ENCODE measurements around the gene FOXJ1.

FOXJ1 gene

DNA sequence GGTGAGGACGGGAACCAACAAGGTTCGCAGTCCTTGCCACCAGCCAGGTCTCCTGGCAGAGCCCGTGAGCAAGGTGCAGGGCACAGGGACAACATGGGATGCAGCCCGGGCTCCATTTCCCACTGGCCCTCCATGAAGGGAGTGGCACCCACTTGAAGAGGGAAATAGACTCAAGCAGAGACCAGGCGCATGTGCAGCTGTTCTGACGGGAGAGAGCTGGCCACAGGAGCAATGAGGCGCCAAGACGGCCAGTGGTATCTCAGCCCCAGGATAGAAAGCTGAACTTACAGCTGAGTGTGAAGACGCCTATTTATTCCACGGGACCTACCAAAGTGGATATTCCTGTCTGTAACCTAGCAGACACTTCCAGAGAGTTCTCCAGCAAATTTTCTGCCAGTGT lies 8.2 kb upstream of the FOXJ1 start:
- no peaks in the 10 kb centered on the region for H3K27me3 ChIP-seq (ENCODE audit: low read length)
- H3K4me2 ChIP-seq (ENCODE audit: low read depth, low read length, poor library complexity, severe bottlenecking) = no peak overlapping the region
- no peaks in the 10 kb centered on the region for H3K79me2 ChIP-seq (ENCODE audit: insufficient read depth, low read length)
- H3K9me2 ChIP-seq (replicated peaks; ENCODE audit: insufficient read depth, low read length) = no peaks in the 10 kb centered on the region
- no peaks in the 10 kb centered on the region for H3K9me3 ChIP-seq (ENCODE audit: insufficient read depth, low read length)
- H3F3A ChIP-seq (ENCODE audit: insufficient read depth) = no peaks in the 10 kb centered on the region
- TF ChIP-seq, protein P1, sequence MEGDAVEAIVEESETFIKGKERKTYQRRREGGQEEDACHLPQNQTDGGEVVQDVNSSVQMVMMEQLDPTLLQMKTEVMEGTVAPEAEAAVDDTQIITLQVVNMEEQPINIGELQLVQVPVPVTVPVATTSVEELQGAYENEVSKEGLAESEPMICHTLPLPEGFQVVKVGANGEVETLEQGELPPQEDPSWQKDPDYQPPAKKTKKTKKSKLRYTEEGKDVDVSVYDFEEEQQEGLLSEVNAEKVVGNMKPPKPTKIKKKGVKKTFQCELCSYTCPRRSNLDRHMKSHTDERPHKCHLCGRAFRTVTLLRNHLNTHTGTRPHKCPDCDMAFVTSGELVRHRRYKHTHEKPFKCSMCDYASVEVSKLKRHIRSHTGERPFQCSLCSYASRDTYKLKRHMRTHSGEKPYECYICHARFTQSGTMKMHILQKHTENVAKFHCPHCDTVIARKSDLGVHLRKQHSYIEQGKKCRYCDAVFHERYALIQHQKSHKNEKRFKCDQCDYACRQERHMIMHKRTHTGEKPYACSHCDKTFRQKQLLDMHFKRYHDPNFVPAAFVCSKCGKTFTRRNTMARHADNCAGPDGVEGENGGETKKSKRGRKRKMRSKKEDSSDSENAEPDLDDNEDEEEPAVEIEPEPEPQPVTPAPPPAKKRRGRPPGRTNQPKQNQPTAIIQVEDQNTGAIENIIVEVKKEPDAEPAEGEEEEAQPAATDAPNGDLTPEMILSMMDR (IDR thresholded peaks at IDR 0.05; ENCODE audit: insufficient read depth, low read length, poor library complexity, severe bottlenecking) = no peak
- no peak for TF ChIP-seq EZH2phosphoT487 (conservative IDR thresholded peaks at IDR 0.05; ENCODE audit: low read length)
- H3K36me3 ChIP-seq (ENCODE audit: low read length) = no peaks in the 10 kb centered on the region
- H4K20me1 ChIP-seq (ENCODE audit: low read depth, low read length) = no peaks in the 10 kb centered on the region
- no peak overlapping the region for H3K4me3 ChIP-seq (ENCODE audit: insufficient read depth, low read length, poor library complexity, severe bottlenecking)
- no peak overlapping the region for H3K27ac ChIP-seq (ENCODE audit: low read depth, low read length)
- no peak overlapping the region for H3K9ac ChIP-seq (ENCODE audit: low read length)
- no peak overlapping the region for H2AFZ ChIP-seq (ENCODE audit: low read depth, low read length, severe bottlenecking)

DNA sequence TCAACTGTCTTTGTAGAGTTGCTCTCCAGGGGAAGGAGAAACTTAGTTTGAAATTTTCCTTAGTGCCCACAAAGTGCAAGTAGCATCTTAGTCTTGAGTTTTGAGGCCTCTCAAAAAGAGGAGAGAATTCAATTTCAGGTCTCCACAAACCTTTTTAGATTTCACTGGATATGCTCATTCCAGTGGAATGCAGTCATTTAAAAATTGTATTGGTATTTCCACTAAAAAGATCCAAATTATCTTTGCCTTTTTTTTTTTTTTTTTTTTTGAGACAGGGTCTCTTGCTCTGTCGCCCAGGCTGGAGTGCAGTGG lies 6.9 kb upstream of the FOXJ1 start:
- H3K36me3 ChIP-seq (ENCODE audit: low read length) = no peaks in the 10 kb centered on the region
- H3K9me2 ChIP-seq (replicated peaks; ENCODE audit: insufficient read depth, low read length) = no peaks in the 10 kb centered on the region
- no peak for TF ChIP-seq EZH2phosphoT487 (conservative IDR thresholded peaks at IDR 0.05; ENCODE audit: low read length)
- TF ChIP-seq, protein P1 (IDR thresholded peaks at IDR 0.05; ENCODE audit: insufficient read depth, low read length, poor library complexity, severe bottlenecking) = no peak
- no peak overlapping the region for H3K4me3 ChIP-seq (ENCODE audit: insufficient read depth, low read length, poor library complexity, severe bottlenecking)
- no peaks in the 10 kb centered on the region for H3K27me3 ChIP-seq (ENCODE audit: low read length)
- no peaks in the 10 kb centered on the region for H4K20me1 ChIP-seq (ENCODE audit: low read depth, low read length)
- no peak overlapping the region for H3K9ac ChIP-seq (ENCODE audit: low read length)
- H3K4me2 ChIP-seq (ENCODE audit: low read depth, low read length, poor library complexity, severe bottlenecking) = no peak overlapping the region
- no peaks in the 10 kb centered on the region for H3K9me3 ChIP-seq (ENCODE audit: insufficient read depth, low read length)
- no peaks in the 10 kb centered on the region for H3K79me2 ChIP-seq (ENCODE audit: insufficient read depth, low read length)
- no peaks in the 10 kb centered on the region for H3F3A ChIP-seq (ENCODE audit: insufficient read depth)
- no peak overlapping the region for H2AFZ ChIP-seq (ENCODE audit: low read depth, low read length, severe bottlenecking)
- H3K27ac ChIP-seq (ENCODE audit: low read depth, low read length) = no peak overlapping the region

DNA sequence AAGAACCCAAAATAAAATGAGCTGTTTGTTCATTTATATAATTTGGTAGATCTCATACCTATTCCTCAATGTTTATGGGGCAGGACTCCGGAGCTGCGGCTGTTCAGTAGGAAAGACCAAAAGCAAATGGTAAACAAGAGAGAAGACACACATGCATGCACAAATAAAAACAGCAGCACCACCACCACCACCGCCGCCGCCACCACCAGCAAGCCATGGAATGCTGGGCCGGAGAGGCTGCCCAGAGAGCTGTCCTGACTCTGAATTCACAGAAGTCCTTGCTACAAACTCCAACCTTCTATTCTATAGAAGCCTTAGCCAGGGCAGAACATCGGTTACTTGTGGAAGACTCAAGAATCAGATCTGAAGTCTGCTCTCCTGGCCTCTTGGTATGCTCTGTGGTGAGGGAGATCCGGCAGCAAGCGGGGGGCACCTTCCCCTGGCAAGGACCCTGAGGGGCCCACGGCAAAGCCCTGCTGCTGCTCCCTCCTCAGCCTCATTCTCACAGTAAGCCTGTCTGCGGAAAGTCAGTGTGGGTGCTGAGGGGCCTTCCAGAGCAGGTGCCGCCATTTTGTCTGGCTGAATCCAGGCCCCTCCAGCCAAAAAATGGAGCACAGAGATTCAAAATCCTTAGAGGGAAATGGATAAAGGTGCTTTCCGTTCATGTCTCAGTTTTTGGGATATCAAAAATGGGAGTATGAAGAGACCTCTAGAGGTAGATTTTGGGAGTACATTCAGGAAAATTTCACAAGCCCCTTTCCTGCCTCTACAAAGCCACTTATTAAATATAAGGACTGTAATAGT lies 6.4 kb upstream of the FOXJ1 start:
- no peak overlapping the region for H3K9ac ChIP-seq (ENCODE audit: low read length)
- H2AFZ ChIP-seq (ENCODE audit: low read depth, low read length, severe bottlenecking) = no peak overlapping the region
- no peak overlapping the region for H3K27ac ChIP-seq (ENCODE audit: low read depth, low read length)
- H3K9me2 ChIP-seq (replicated peaks; ENCODE audit: insufficient read depth, low read length) = no peaks in the 10 kb centered on the region
- no peaks in the 10 kb centered on the region for H3K9me3 ChIP-seq (ENCODE audit: insufficient read depth, low read length)
- H3K4me3 ChIP-seq (ENCODE audit: insufficient read depth, low read length, poor library complexity, severe bottlenecking) = no peak overlapping the region
- no peaks in the 10 kb centered on the region for H4K20me1 ChIP-seq (ENCODE audit: low read depth, low read length)
- no peaks in the 10 kb centered on the region for H3F3A ChIP-seq (ENCODE audit: insufficient read depth)
- H3K27me3 ChIP-seq (ENCODE audit: low read length) = no peaks in the 10 kb centered on the region
- H3K36me3 ChIP-seq (ENCODE audit: low read length) = no peaks in the 10 kb centered on the region
- H3K79me2 ChIP-seq (ENCODE audit: insufficient read depth, low read length) = no peaks in the 10 kb centered on the region
- TF ChIP-seq EZH2phosphoT487 (conservative IDR thresholded peaks at IDR 0.05; ENCODE audit: low read length) = no peak
- TF ChIP-seq, protein P1 (IDR thresholded peaks at IDR 0.05; ENCODE audit: insufficient read depth, low read length, poor library complexity, severe bottlenecking) = peak; percentile 17
- no peak overlapping the region for H3K4me2 ChIP-seq (ENCODE audit: low read depth, low read length, poor library complexity, severe bottlenecking)

Measured in SU-DHL-6 (cell line).